HG03378 (cell line): ENCODE measurements around the gene RNF103.
"Not testable (repeated sequence)": the region's sequence is repeated elsewhere in the genome, so short reads cannot be mapped to it uniquely, and the experiment has no call there.

Source experiments
- ATAC-seq: cut with Tn5 transposase; IDR thresholded peaks from one replicate; pipeline ENCODE4 v1.9.1; 2021; ENCODE audit warnings: mild to moderate bottlenecking, moderate library complexity; ENCODE audit not compliant: unreplicated experiment

The RNF103 gene

DNA sequence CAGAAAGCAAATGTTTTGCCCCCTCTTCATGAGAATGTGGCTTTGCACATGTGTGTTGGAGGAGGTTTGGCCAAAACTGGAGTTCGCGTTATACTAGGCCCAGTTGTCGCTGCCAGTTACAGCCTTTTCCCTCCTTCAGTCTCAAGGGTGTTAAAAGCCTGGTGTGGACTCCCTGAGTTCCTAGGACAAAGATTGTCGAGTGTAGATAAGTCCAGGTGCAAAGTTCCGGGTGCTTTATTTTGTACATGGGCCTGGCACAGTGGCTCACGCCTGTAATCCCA is 542 bp upstream of the RNF103 start:
- ATAC-seq = no peak

DNA sequence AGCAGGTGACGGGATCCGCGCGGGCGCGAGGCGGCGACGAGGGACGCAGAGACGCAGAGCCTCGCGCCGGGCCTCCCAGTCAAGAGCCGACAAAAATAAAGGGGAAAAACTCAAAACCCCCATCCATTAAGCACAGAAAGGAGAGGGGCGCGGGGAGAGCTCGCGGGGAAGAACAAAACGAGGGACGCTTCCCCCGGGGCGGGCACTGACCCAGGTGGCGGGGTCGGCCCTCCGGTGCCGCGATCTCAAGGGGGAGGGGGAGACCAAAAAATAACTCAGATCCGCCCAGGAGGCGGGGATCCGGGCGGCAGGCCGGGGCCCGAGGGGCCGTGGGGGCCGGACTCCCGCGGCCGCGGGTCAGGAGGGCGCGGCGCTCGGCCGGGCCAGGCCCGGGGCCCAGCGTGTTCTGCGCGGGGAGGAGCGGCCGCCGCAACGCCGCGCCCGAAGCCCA is 597 bp downstream of the RNF103 start:
- peak; percentile 21 for ATAC-seq

DNA sequence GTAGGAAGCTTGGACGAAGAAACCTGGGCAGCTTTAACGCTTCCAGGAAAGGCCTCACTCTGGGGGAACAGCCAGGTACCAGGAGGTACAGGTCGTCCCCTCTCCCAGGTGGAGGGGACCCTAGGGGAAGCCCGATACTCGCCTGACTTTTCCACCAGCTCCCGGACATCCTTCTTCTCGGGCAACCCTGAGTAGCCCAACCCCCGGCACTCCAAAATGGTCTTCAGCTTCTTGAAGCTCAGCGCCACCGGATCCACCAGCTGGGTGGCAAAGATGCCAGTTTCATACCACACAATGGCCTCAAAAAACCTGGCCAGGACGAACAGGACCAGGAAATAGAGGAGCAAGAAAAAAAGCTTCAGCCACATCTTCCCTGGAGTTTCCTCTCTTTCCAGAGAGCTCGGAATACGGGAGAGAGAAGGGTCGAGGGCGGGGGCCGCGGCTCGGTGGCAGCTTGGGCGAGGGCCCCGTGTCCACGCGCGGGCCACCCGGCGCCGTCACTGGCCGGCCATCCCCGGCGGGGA is 1.1 kb downstream of the RNF103 start:
- ATAC-seq = no peak

DNA sequence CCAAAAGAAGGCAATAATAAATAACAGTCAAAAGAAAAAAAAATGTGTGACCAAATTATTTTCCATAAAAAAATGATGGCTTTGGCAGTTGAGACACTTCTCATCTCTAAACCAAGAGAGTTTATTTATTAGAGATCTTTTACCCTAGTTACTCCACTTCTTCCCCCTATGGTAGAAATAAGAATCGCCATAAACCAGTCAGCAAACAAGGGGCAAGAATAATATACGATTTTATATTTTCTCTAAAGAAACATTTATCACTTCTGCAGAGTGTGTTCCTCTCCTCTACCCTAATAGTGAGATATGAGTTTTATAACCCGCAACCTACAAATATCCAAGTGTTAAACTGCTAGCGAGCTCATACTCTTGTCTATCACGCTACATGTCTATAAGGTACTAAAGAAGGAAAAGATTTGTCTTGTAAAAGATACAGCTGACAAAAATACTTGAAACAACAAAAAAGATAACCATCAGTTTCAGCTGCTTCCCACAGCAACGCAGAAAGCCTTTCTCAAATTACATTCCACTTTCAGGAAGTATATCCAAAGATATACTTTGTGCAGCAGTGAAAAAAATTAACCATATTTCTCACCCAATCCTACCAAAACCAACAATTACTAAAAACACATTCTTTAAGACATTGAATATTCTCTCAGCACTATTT is 2.3 kb downstream of the RNF103 start:
- ATAC-seq = no peak

DNA sequence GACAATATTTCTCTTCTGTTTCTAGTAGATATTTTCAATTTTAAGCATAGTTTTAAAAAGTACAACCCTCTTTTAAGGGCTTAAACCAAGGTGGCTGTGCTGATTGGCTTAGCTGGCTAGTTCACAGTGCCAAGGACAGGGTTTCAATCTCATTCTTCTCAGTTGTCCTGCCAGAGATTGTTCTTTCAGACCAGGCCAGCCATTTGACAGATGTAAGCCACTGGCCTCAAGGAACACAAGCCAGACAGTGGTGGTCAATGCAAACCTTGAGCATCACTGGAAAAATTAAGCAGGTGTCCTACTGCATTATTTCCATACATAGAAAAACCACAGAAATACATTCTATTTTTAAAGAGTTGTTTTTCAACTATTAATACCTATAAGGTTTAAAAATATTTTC is 5.9 kb downstream of the RNF103 start:
- no peak for ATAC-seq

DNA sequence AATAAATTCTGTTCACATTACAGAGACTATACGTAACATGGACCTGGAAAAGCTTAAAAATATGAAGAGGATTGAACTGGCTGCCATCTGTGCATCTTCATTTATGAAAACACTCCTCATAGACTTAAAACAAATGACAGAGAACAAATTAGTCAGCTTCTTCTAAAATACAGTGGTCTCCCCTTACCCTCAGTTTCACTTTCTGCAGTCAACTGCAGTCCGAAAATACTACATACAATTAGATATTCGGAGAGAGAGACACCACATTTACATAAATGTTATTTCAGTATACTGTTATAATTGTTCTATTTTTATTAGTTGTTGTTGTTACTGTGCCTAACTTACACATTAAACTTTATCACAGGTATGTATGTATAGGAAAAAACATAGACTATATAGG is 6.5 kb downstream of the RNF103 start:
- no peak for ATAC-seq

DNA sequence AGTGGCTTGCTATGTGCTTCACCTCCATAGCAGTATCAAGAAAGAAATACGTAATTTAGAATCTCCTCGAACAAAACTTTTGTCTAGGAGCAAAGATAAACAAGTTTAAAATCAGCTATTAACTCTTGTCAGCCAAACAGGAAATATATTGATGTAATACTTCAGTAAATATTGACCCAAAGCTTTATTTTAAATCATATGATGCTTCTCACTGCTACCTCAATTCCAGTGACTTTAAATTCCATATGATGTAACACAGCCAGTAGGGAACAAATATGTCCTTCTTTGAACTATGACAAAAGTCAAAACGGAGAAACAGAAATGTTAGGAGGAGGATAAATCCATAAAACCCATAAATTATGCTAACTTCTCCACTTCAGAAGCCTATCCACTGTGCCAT is 7.2 kb downstream of the RNF103 start:
- ATAC-seq = no peak

DNA sequence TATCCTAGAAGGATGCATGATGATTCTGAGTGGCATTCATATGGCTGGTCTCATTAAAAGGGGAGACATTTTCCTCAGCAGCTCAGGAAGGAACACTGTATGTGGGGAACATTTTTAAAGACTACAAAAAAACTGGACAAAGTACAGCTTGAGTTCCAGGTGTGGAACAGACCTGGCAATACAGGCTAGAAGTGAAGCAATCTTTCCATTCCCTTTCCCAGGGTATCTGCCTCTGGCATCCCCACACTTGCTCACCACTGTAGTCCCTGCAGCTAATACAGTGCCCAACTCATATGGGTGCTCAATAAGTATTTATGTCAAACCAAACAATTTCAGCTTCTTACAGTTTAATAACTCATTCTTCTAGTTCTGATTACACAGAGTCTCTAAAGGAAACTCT is 8.1 kb downstream of the RNF103 start:
- no peak for ATAC-seq

DNA sequence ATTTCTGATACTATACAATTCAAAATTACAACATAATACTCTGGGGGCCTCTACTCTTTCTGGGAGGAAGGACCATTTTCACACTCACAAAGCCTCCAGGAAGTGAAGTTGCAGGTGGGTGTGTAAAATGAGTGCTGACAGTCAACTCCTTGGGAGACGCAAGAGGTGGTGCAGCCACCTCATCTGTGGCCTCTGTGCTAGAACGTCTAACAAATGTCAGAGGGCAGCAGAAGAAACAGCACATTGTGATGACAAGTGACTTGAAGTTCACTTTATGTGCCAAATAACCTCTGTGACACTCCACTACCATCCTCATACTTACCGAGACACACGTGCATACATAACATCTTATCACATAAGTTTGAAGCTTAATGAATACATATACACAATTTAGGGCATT is 10.2 kb downstream of the RNF103 start:
- no peak for ATAC-seq

DNA sequence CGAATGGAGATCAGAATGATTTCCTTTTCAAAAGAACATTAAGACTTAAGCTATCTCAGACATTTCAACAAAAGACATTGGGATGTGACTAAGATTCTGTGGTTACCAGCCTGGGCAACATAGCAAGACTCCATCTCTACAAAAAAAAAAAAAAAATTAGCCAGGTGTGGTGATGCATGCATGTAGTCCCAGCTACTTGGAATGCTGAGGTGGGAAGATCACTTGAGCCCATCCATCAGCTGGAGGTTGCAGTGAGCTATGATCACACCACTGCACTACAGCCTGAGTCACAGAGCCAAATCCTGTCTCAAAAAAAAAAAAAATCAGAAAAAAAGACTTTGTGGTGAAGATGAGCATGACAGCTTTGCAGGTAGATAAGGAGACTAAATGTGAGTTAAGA is 12.8 kb downstream of the RNF103 start:
- no peak for ATAC-seq

DNA sequence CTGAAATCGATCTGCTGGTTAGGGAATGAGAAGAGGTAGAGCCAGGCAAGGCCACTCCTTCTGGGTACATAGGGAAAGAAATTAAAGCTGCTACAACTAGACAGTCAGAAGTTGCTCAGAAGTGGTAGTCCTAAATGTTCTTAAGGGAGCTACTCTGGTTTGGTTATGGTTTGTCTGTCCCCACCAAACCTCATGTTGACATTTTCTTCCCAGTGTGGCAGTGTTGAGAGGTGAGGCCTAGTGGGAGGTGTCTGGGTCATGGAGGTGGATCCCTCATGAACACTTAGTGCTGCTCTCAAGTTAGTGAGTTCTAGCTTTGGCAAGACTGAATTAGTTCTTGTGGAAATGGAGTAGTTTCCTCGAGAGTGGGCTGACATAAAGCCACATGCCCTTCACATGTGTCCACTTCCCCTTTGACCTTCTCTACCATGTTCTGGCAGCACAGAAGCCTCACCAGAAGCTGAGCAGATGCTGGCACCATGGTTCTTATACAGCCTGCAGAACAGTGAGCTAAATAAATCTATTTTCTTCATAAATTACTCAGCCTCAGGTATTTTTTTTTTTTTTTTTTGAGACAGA is 14.7 kb downstream of the RNF103 start:
- ATAC-seq = no peak

DNA sequence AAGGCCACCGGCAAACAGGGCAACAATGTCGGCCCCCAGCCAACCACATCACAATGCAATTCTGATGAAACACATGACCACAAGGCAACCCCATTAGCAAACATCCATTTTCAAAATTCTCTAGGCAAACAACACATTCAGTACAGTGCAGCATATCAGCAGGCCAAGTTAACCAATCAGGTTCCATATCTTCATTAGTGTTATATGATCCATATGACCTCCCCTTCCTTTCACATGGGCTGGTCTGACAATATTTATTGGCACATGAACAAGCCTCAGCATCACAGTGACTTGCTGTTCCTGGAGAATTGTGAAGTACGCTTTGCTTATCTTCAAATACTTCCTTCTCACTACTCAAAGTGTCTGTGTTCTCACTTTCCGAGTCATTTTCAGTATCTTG is 19.8 kb downstream of the RNF103 start:
- no peak for ATAC-seq

DNA sequence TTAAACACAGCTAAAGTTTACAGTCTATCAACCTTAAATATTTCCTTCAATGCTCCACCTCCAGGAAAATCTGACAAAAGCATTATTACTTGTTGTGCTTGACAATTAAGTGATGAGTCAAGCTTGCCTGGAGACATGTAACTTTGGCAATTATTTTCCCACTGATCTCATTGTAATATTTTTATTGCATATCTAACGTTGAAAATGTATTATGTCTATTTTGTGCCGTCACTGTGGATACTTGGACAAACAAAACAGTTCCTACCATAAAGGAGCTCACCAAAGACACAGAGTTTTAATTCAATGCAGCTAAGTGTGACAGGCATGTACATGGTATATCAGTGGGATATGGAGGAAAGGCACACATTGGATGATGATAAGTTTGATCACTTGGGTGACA is 24.7 kb downstream of the RNF103 start:
- no peak for ATAC-seq

DNA sequence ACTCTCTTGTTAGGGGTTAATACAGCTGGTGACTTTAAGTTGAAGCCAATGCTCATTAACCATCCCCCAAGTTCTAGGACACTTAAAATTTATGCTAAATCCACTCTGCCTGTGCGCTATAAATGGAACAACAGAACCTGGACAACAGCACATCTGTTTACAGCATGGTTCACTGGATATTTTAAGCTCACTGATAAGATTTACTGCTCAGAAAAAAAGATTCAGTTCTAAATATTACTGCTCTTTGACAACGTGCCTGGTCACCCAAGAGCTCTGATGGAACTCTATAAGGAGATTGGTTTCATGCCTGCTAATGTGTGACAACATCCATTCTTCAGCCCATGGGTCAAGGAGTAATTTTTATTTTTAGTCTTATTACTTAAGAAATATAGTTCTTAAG is 27.5 kb downstream of the RNF103 start:
- ATAC-seq = no peak

DNA sequence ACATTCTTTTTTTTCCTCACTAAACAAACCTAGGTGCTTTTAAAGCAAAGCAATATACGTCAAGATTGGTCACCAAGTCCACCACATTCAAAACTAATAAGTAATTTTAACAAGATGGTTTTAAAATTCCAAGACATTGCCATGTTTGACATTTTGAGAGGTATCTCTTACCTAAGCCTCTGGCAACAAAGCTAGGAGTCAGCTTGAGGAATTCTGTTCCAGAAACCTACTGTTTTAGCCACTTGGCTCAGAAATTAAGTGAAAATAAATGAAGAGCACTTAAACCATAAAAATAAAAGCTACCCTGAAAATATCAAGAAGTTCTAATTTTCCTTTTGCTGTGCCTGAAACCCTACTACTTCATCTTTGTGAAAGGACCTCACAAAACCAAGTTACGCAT is 30.4 kb downstream of the RNF103 start:
- no peak for ATAC-seq

DNA sequence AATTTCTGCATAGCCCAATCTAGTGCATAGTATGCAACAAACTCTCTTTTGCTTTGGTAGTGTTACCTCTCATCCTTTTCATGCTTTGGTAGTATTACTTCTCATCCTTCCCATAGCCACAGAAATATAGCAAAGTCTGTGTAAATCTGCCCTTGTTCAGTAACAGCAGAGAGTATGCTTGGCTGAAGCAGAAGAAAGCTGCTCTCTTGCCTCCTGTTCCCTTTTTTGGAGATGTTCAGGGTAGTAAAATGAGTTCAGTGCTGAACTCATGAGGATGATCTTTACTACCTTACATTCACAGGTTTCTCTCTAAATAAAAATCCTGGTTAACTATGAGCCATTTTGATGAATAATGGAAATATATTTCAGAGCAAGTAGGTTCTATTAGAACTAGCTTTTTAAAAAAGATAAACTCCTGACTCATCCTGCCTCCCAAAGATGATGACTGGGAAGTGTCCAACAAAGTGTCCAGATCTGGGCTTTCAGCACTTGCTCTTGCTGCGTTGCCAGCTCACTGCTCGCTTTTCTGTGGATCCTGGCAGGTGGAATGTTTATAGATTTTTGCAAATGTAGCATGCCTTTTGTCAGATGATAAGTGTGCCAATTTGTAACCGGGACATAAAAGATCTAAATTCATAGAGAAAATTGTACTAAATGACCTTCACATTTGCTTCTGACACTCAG is 31.0 kb downstream of the RNF103 start:
- ATAC-seq = no peak

DNA sequence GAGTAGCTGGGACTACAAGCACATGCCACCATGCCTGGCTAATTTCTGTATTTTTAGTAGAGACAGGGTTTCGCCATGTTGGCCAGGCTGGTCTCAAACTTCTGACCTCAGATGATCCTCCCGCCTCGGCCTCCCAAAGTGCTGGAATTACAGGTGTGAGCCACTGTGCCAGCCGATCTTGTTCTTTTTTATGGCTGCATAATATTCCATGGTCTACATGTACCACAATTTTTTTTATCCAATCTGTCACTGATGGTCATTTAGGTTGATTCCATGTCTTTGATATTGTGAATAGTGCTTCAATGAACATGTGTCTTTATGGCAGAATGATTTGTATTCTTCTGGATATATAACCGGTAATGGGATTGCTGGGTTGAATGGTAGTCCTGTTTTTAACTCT is 34.0 kb downstream of the RNF103 start:
- not testable (repeated sequence) for ATAC-seq

DNA sequence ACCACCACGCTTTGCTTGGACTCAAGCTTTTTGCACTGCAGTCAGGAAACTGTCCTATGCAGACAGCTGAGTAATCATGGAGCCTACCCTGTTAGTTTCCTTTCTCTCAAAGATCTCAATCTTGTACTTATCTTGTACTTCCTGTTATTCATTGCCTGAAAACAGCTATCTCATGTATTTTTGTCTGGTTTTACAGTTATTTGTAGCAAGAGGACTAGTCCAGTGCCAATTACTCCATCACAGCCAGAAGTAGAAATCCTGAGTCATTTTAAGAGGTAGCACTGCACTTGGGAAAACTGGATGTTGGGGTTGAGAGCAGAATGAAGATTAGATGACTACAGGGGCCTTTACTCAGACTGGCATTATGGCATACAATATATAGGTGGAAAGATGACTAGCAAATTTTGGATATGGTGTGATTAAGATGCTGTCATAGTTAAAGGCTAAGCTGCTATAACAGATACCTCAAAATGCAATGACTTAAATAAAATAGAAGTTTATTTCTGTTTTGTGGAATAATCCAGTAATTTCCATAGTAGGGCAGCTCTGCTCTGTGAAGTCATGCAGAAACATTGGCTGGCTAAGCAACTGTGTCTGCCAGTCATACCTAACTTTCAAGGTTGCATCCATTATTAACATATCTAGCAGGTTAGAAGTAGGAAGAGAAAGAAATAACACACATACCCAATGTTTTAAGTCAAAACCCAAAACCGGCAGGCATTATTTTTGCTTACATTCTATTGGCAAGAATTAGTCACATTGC is 39.3 kb downstream of the RNF103 start:
- ATAC-seq = peak; percentile 63

DNA sequence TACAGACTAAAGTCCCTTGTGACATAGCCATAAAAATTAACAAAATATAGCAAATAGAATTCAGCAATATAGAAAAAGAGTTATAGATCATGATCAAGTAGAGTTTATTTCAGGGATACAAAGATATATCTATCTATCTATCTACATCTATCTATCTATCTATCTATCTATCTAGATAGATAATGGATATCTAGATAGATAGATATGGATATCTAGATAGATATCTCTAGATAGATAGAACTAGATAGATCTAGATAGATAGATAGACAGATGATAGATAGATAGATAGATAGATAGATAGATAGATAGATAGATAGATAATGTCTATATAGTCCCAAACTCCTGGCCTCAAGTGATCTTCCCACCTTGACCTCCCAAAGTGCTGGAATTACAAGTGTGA is 43.1 kb downstream of the RNF103 start:
- ATAC-seq = no peak

DNA sequence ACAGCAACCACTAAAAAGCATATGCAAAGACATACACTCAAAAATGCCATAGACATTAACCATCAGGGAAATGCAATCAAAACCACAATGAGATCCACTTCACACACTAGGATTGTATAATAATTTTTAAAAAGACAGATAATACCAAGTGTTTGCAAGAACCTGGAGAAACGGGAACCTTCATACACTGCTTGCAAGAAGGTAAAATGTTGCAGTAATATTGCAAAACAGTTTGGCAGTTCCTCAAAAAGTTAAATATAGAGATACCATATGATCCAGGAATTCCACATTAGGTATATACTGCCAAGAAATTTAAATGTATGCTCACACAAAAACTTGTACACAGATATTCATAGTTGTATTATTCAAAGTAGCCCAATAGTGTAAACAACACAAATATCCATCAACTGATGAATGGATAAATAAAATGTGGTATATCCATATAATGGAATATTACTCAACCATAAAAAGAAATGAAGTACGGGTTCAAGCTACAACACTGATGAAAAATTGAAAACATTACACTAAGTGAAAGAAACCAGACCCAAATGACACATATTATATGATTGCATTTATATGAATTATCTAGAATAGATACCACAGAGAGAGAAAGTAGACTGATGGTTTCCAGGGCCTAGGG is 45.7 kb downstream of the RNF103 start:
- no peak for ATAC-seq

DNA sequence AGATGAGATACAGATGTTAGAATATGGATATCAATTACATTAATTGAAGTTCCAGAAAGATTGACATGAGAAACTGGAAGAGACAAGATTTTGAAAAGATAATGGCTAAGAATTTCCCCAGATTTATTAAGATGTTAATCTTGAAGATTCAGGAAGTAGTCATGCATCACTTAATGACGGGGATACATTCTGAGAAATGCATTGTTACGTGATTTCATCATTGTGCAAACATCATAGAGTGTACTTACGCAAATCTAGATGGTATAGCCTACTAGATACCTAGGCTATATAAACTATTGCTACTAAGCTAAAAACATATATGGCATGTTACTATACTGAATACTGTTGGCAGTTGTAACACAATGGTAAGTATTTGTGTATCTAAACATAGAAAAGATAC is 53.6 kb downstream of the RNF103 start:
- no peak for ATAC-seq
